Pancreas (tissue), 10 donors: ENCODE results near the gene NOX4. TPM values are rescaled to one million over a fixed set of nuclear protein-coding genes. Genes with fewer than 3 reads are reported as not detected.

Source experiments
- ATAC-seq, 4 donors: fragments of 200-7000 bp; cut with Tn5 transposase; one replicate each; pipeline versions ENCODE4 v1.8.0 to v1.9.1; 2020; ENCODE audit warnings: mild to moderate bottlenecking in 4 of 4, moderate library complexity in 4 of 4
- DNase-seq, 6 donors: peaks; one replicate each; pipeline ENCODE4 v3.0.0-alpha.2; 2020
- FAIRE-seq: peaks from 2 replicates; lab custom pipeline; 2012; peaks lifted over from hg19 to GRCh38; lab: Jason Lieb, UNC
- H3K27ac ChIP-seq, 4 donors: fragments of 200-600 bp; sonication (generic); 1 replicate in 3 of 4; 2 replicates in 1 of 4; pipeline versions ENCODE4 v1.5.0 to v1.8.0; 2020
- H3K27me3 ChIP-seq, 4 donors: fragments of 200-600 bp; one replicate each; pipeline ENCODE4 v1.8.0; 2021
- H3K36me3 ChIP-seq, 3 donors: fragments of 200-600 bp; sonication (generic) in 1 of 3; one replicate each; pipeline versions ENCODE4 v1.5.0 to v1.8.0; 2020 to 2021
- H3K4me1 ChIP-seq, 3 donors: fragments of 200-600 bp; one replicate each; pipeline ENCODE4 v1.8.0; 2021
- H3K4me3 ChIP-seq, 4 donors: fragments of 200-600 bp; sonication (generic) in 2 of 4; one replicate each; pipeline versions ENCODE4 v1.5.0 to v1.8.0; 2020 to 2021
- H3K9me3 ChIP-seq, 4 donors: fragments of 200-600 bp; one replicate each; pipeline ENCODE4 v1.8.0; 2021
- CTCF ChIP-seq, 4 donors: fragments of 200-600 bp; sonication (generic) in 3 of 4; IDR thresholded peaks; one replicate each; pipeline versions ENCODE4 v1.5.0 to v1.8.0; 2021; ENCODE audit warnings: antibody characterized with exemption in 4 of 4
- WGBS, 2 donors: extraction: QIAGEN DNeasy Blood & Tissue Kit; methylation state at CpG; one replicate each; pipeline ENCODE4 v1.1.7; 2013; 5-methylcytosine and 5-hydroxymethylcytosine counted together
- intact Hi-C, 3 donors: fragments of 100-400 bp; cut with DNase I; formaldehyde crosslinking; loops; one replicate each; pipeline versions ENCODE4 v1.11.1 to v1.14.2; 2022
- polyA plus RNA-seq, 2 donors: library from polyadenylated mRNA; stranded (reverse); fragments of 200-250 nt; gene quantifications; one replicate each; pipeline ENCODE4 v1.2.3, GENCODE V29; 2013
- total RNA-seq, 6 donors: library from RNA; stranded (reverse); fragmentation: NEBNext Ultra II Directional in 4 of 6; extraction: Animal tissue kit (Norgen Biotek cat#: 25700) in 4 of 6; gene quantifications; one replicate each; pipeline versions ENCODE4 v1.2.1 to v1.2.4, GENCODE V29; 2021 to 2023
- donor health status: healthy with polysubstance abuse.
- donor health status: DM: no; HTN: no; CAD: no; lungs with moderate emphysema.
- donor health status: DM: no; HTN: no; CAD: no.
- donor health status: control.
- donor health status: control.
- donor health status: Bipolar disorder and iron deficiency.
- donor health status: DM: yes; HTN: yes; CAD: no.
- donor health status: DM: no; HTN: no; CAD: no.
- donor health status: DM: no; HTN: no; CAD: no.
- donor health status: DM: yes; HTN: yes; CAD: no.

The NOX4 gene
- total and polyA plus RNA-seq, 8 donors, result 0.09 to 2.6 (median 0.41) TPM

DNA sequence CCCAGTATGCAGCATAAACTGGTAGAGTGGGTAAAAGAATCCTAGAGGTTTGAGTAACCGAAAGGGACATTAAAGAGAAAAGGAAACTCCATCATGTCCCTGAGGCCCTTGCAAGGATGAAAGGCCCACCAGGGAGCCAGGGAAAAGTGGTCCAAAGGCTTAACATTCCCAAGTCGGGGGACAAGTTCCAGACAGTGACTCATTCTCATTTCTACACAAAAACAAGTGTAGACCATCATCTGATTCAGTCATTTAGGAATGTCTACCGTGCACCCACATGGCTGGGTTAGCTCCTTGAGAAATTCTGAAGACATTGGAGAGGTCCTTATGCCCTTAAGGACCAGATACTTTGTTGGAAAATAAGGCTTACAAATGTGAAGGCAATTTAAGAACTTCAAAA is 4.8 kb upstream of the NOX4 start:
- FAIRE-seq, result no peak
- Histone ChIP-seq H3K4me3 (no peak overlapping the region), H3K36me3 (no peaks in the 10 kb centered on the region), H3K4me1 (no peaks in the 10 kb centered on the region), H3K9me3 (no peaks in the 10 kb centered on the region), H3K27me3 (no peaks in the 10 kb centered on the region), H3K27ac (no peak overlapping the region)
- no peak for TF ChIP-seq CTCF (IDR thresholded peaks at IDR 0.05)
- intact Hi-C loops, result no loop called here
- ATAC-seq, result peak in 2 of 4 donors; percentile 32 to 43
- peak in 1 of 6 donors; percentile 17 for DNase-seq
- 59 to 62% methylated on average over 3 of the region's 3 CpGs for WGBS, 2 donors

DNA sequence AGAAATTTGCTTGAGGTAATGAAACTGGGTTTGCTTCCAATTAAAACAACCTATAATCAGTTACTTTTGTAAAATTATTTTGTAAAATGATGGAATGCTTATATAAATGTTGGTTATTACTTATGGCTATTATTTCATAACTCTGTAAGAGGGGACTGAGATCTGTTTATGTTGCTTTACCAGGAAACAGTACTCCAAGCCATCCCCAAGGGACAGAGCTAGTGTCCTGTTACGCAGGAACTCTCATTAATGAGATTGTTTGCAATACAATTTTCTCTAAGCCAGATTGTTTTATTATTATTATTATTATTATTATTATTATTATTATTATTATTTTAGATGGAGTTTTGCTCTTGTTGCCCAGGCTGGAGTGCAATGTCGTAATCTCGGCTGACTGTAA is 2.3 kb upstream of the NOX4 start:
- WGBS, 2 donors, result 90 to 93% methylated on average over 3 of the region's 3 CpGs
- no peaks in the 10 kb centered on the region for H3K9me3 ChIP-seq
- intact Hi-C loops, result no loop called here
- H3K27me3 ChIP-seq, result no peaks in the 10 kb centered on the region
- no peak for TF ChIP-seq CTCF (IDR thresholded peaks at IDR 0.05)
- no peak overlapping the region for H3K4me3 ChIP-seq
- H3K36me3 ChIP-seq, result no peaks in the 10 kb centered on the region
- no peak overlapping the region for H3K27ac ChIP-seq
- DNase-seq (no peak), FAIRE-seq (no peak), ATAC-seq (no peak)
- H3K4me1 ChIP-seq, result peaks cover 0 to 3% (median 0%) of the 10 kb centered on the region in 3 donors

- WGBS, 2 donors, result 21 to 27% methylated on average over 3 of the region's 3 CpGs
- TF ChIP-seq CTCF (IDR thresholded peaks at IDR 0.05), result no peak
- no peaks in the 10 kb centered on the region for H3K36me3 ChIP-seq
- H3K27ac ChIP-seq, result no peak overlapping the region
- H3K4me1 ChIP-seq, result peaks cover 0 to 3% (median 0%) of the 10 kb centered on the region in 3 donors
- FAIRE-seq (no peak), DNase-seq (no peak), ATAC-seq (peak in 1 of 4 donors; percentile 18)
- no peaks in the 10 kb centered on the region for H3K27me3 ChIP-seq
- no peaks in the 10 kb centered on the region for H3K9me3 ChIP-seq
- intact Hi-C loops, result no loop called here
- peak overlapping the region in 1 of 4 donors; percentile 36 for H3K4me3 ChIP-seq
Observed at GRCh38 chr11:89490602-89490980, 584 bp downstream of the NOX4 start.

GRCh38 chr11:89489930-89490329 is 1.2 kb downstream of the NOX4 start:
- no peaks in the 10 kb centered on the region for H3K36me3 ChIP-seq
- intact Hi-C loops, result no loop called here
- H3K4me3 ChIP-seq, result no peak overlapping the region
- no peak for DNase-seq
- TF ChIP-seq CTCF (IDR thresholded peaks at IDR 0.05), result no peak
- no peak for ATAC-seq
- H3K27me3 ChIP-seq, result no peaks in the 10 kb centered on the region
- WGBS, 2 donors, result 19 to 27% methylated on average over 1 of the region's 1 CpG
- peaks cover 0 to 3% (median 0%) of the 10 kb centered on the region in 3 donors for H3K4me1 ChIP-seq
- H3K9me3 ChIP-seq, result no peaks in the 10 kb centered on the region
- H3K27ac ChIP-seq, result no peak overlapping the region
- no peak for FAIRE-seq

DNA sequence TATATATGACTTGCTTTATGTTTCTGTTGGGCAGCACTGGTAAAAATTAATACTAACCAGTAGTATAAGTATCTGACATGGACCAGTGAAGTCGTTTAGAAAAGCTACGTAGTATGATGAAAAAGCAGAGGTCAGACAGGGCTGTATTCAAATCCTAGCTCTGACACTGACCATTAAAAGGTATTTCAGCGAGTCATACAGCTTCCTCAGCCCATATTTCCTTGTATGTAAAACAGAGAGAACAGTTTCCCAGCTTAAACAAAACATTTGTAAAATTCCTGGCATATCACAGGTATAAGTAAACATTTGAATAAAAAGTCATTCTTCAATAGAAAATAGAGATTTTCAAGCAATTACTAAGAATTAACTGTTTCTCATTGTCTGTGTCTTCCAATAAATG is 4.2 kb downstream of the NOX4 start:
- FAIRE-seq (no peak), ATAC-seq (no peak), DNase-seq (no peak)
- H3K4me1 ChIP-seq, result peaks cover 0 to 3% (median 0%) of the 10 kb centered on the region in 3 donors
- no peak overlapping the region for H3K27ac ChIP-seq
- H3K4me3 ChIP-seq, result no peak overlapping the region
- intact Hi-C loops, result no loop called here
- no peaks in the 10 kb centered on the region for H3K36me3 ChIP-seq
- no peaks in the 10 kb centered on the region for H3K27me3 ChIP-seq
- 58 to 74% methylated on average over 3 of the region's 3 CpGs for WGBS, 2 donors
- no peaks in the 10 kb centered on the region for H3K9me3 ChIP-seq
- no peak for TF ChIP-seq CTCF (IDR thresholded peaks at IDR 0.05)
